ENCODE measurements around the gene LRRC61. TPM values are rescaled to one million over a fixed set of nuclear protein-coding genes. Genes with fewer than 3 reads are reported as not detected.

The LRRC61 gene
- total and polyA plus RNA-seq, 2 of the 13 experiments (the other 11 are each of a cell fraction or from before 2014, with no cell fraction given) = 33.0 to 34.8 TPM

- TF ChIP-seq ZFP91 (CRISPR knock-in tag; IDR thresholded peaks at IDR 0.05; ENCODE audit: borderline replicate concordance) = peak; percentile 95
- TF ChIP-seq DNMT1 (CRISPR knock-in tag; IDR thresholded peaks at IDR 0.05) = peak; percentile 54; the same call in 1 of the 2 replicates
- TF ChIP-seq NFKB2 (CRISPR knock-in tag; IDR thresholded peaks at IDR 0.05; ENCODE audit: borderline replicate concordance) = peak; percentile 94; the same call in 1 of the 2 replicates
- TF ChIP-seq NFE2 (CRISPR knock-in tag; IDR thresholded peaks at IDR 0.05) = no peak
- peak; percentile 76; the same call in 1 of the 2 replicates for TF ChIP-seq ZNF225 (CRISPR knock-in tag; IDR thresholded peaks at IDR 0.05)
- peak; percentile 73 for TF ChIP-seq BRD4 (CRISPR knock-in tag; IDR thresholded peaks at IDR 0.05)
- no peak for TF ChIP-seq ARID3A (IDR thresholded peaks at IDR 0.05; ENCODE audit: low read depth, low read length)
- TF ChIP-seq, protein P1, sequence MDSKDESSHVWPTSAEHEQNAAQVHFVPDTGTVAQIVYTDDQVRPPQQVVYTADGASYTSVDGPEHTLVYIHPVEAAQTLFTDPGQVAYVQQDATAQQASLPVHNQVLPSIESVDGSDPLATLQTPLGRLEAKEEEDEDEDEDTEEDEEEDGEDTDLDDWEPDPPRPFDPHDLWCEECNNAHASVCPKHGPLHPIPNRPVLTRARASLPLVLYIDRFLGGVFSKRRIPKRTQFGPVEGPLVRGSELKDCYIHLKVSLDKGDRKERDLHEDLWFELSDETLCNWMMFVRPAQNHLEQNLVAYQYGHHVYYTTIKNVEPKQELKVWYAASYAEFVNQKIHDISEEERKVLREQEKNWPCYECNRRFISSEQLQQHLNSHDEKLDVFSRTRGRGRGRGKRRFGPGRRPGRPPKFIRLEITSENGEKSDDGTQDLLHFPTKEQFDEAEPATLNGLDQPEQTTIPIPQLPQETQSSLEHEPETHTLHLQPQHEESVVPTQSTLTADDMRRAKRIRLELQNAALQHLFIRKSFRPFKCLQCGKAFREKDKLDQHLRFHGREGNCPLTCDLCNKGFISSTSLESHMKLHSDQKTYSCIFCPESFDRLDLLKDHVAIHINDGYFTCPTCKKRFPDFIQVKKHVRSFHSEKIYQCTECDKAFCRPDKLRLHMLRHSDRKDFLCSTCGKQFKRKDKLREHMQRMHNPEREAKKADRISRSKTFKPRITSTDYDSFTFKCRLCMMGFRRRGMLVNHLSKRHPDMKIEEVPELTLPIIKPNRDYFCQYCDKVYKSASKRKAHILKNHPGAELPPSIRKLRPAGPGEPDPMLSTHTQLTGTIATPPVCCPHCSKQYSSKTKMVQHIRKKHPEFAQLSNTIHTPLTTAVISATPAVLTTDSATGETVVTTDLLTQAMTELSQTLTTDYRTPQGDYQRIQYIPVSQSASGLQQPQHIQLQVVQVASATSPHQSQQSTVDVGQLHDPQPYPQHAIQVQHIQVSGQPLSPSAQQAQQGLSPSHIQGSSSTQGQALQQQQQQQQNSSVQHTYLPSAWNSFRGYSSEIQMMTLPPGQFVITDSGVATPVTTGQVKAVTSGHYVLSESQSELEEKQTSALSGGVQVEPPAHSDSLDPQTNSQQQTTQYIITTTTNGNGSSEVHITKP (CRISPR knock-in tag; IDR thresholded peaks at IDR 0.05; ENCODE audit: low read depth) = peak; percentile 100
- peak; percentile 34; the same call in 1 of the 2 replicates for TF ChIP-seq ZNF143 (CRISPR knock-in tag; IDR thresholded peaks at IDR 0.05)
- no peak for TF ChIP-seq SETDB1 (CRISPR knock-in tag; IDR thresholded peaks at IDR 0.05; ENCODE audit: borderline replicate concordance)
- no peak for TF ChIP-seq GRHL1 (CRISPR knock-in tag; conservative IDR thresholded peaks at IDR 0.05)
- peak; percentile 76; the same call in 1 of the 2 replicates for TF ChIP-seq ZNF777 (CRISPR knock-in tag; IDR thresholded peaks at IDR 0.05)
- peak; percentile 97 for TF ChIP-seq ZMAT3 (CRISPR knock-in tag; conservative IDR thresholded peaks at IDR 0.05)
- 0 out of 2 replicates have a peak, but pooled peaks have one; percentile 22 for TF ChIP-seq NFATC3 (CRISPR knock-in tag; IDR thresholded peaks at IDR 0.05)
- no peak for TF ChIP-seq MBD4 (IDR thresholded peaks at IDR 0.05; ENCODE audit: borderline replicate concordance, low read length)
- TF ChIP-seq U2AF1 (optimal IDR thresholded peaks at IDR 0.05; ENCODE audit: low read depth, low read length) = peak; percentile 50
- no peak for TF ChIP-seq ZNF3 (CRISPR knock-in tag; IDR thresholded peaks at IDR 0.05)
- TF ChIP-seq ZBTB38 (CRISPR knock-in tag; IDR thresholded peaks at IDR 0.05) = peak; percentile 65; the same call in 1 of the 2 replicates
- TF ChIP-seq AHR (CRISPR knock-in tag; IDR thresholded peaks at IDR 0.05) = no peak
- no peak for TF ChIP-seq ZNF335 (CRISPR knock-in tag; IDR thresholded peaks at IDR 0.05)
- peak; percentile 66; the same call in 1 of the 2 replicates for TF ChIP-seq TOE1 (CRISPR knock-in tag; IDR thresholded peaks at IDR 0.05)
Observed at GRCh38 chr7:150322833-150323681, at the start of gene LRRC61, which contains the start of gene ACTR3C (continued).

Data from HepG2 (cell line).